Activated CD4-positive, alpha-beta T cell treated with anti-CD3 and anti-CD28 coated beads, Interleukin-2, Interleukin-6, amounts not matched to agents 100 ng/mL and 50 ng/mL, durations not matched to agents 16 hours and 8 hours (primary cell): ENCODE results near the gene BPIFA1.

ENCODE experiments used
- DNase-seq: peaks from one replicate; pipeline ENCODE4 v3.0.0-alpha.2; 2020

BPIFA1 gene

GRCh38 chr20:33279261-33279910 is 43.6 kb downstream of the BPIFA1 start:
- DNase-seq, result no peak

GRCh38 chr20:33280000-33280680 is 44.3 kb downstream of the BPIFA1 start:
- no peak for DNase-seq

GRCh38 chr20:33280775-33281174 is 45.0 kb downstream of the BPIFA1 start:
- DNase-seq, result no peak

GRCh38 chr20:33281550-33282146 is 45.9 kb downstream of the BPIFA1 start:
- no peak for DNase-seq

GRCh38 chr20:33282196-33282934 is 46.6 kb downstream of the BPIFA1 start:
- DNase-seq, result no peak

GRCh38 chr20:33282991-33283555 is 47.3 kb downstream of the BPIFA1 start, which contains the start of gene BPIFB1:
TSS of gene BPIFB1 (plus strand) at chr20:33283214. CDS start at chr20:33286074, 2,860 bp downstream.
- no peak for DNase-seq

GRCh38 chr20:33284284-33284683 is 48.5 kb downstream of the BPIFA1 start:
- DNase-seq, result no peak

- DNase-seq, result no peak
Measured at GRCh38 chr20:33284937-33285336, 49.1 kb downstream of the BPIFA1 start.

GRCh38 chr20:33285861-33286495 is 50.2 kb downstream of the BPIFA1 start:
- DNase-seq, result no peak

GRCh38 chr20:33287884-33288283 is 52.1 kb downstream of the BPIFA1 start:
- no peak for DNase-seq

- no peak for DNase-seq
Measured at GRCh38 chr20:33290852-33291251, 55.1 kb downstream of the BPIFA1 start.

- DNase-seq, result no peak
Measured at GRCh38 chr20:33291416-33291815, 55.6 kb downstream of the BPIFA1 start.

- DNase-seq, result peak; percentile 74
Measured at GRCh38 chr20:33291830-33292355, 56.1 kb downstream of the BPIFA1 start.
